ENCODE results near the gene KCTD5. TPM values are rescaled to one million over a fixed set of nuclear protein-coding genes. Genes with fewer than 3 reads are reported as not detected.
"Not testable (repeated sequence)": the region's sequence is repeated elsewhere in the genome, so short reads cannot be mapped to it uniquely, and the experiment has no call there.

Gene KCTD5
- 56.3 and 83.9 TPM in 2 replicates for total RNA-seq (2014; rRNA removed; shearing (Covaris generic))

- DNase-seq (ENCODE audit: low read depth), result peak; percentile 92
These were observed at the start of gene KCTD5 for GRCh38 chr16:2682209-2683021. Gene KCTD5 (plus strand): TSS chr16:2682523. CDS start chr16:2682549, 26 bp downstream.

GRCh38 chr16:2639071-2639721 lies 43.1 kb upstream of the KCTD5 start:
- DNase-seq (ENCODE audit: low read depth), result not testable (repeated sequence)

GRCh38 chr16:2639722-2640072 lies 42.6 kb upstream of the KCTD5 start:
- not testable (repeated sequence) for DNase-seq (ENCODE audit: low read depth)

GRCh38 chr16:2642561-2642960 lies 39.8 kb upstream of the KCTD5 start:
- not testable (repeated sequence) for DNase-seq (ENCODE audit: low read depth)

- not testable (repeated sequence) for DNase-seq (ENCODE audit: low read depth)
These were observed 37.4 kb upstream of the KCTD5 start for GRCh38 chr16:2644754-2645453.

GRCh38 chr16:2651268-2651871 lies 31.0 kb upstream of the KCTD5 start:
- DNase-seq (ENCODE audit: low read depth), result not testable (repeated sequence)

GRCh38 chr16:2653915-2654314 lies 28.4 kb upstream of the KCTD5 start:
- not testable (repeated sequence) for DNase-seq (ENCODE audit: low read depth)

GRCh38 chr16:2654949-2655348 lies 27.4 kb upstream of the KCTD5 start:
- DNase-seq (ENCODE audit: low read depth), result not testable (repeated sequence)

GRCh38 chr16:2656985-2657384 lies 25.3 kb upstream of the KCTD5 start:
- DNase-seq (ENCODE audit: low read depth), result no peak

GRCh38 chr16:2657803-2658202 lies 24.5 kb upstream of the KCTD5 start:
- not testable (repeated sequence) for DNase-seq (ENCODE audit: low read depth)

GRCh38 chr16:2659560-2659959 lies 22.8 kb upstream of the KCTD5 start:
- DNase-seq (ENCODE audit: low read depth), result not testable (repeated sequence)

- not testable (repeated sequence) for DNase-seq (ENCODE audit: low read depth)
These were observed 22.2 kb upstream of the KCTD5 start for GRCh38 chr16:2660014-2660662.

- not testable (repeated sequence) for DNase-seq (ENCODE audit: low read depth)
These were observed 21.5 kb upstream of the KCTD5 start for GRCh38 chr16:2660755-2661373.

- DNase-seq (ENCODE audit: low read depth), result no peak
These were observed 18.5 kb upstream of the KCTD5 start for GRCh38 chr16:2663553-2664546.

- no peak for DNase-seq (ENCODE audit: low read depth)
These were observed 17.7 kb upstream of the KCTD5 start for GRCh38 chr16:2664574-2664982.

- not testable (repeated sequence) for DNase-seq (ENCODE audit: low read depth)
These were observed 15.7 kb upstream of the KCTD5 start for GRCh38 chr16:2666671-2667070.

GRCh38 chr16:2669587-2669986 lies 12.7 kb upstream of the KCTD5 start:
- not testable (repeated sequence) for DNase-seq (ENCODE audit: low read depth)

GRCh38 chr16:2670017-2670416 lies 12.3 kb upstream of the KCTD5 start:
- DNase-seq (ENCODE audit: low read depth), result peak; percentile 34

- not testable (repeated sequence) for DNase-seq (ENCODE audit: low read depth)
These were observed 11.1 kb upstream of the KCTD5 start for GRCh38 chr16:2671193-2671592.

GRCh38 chr16:2671741-2672140 lies 10.6 kb upstream of the KCTD5 start:
- DNase-seq (ENCODE audit: low read depth), result no peak

Measured in M059J (cell line).